HG02938 (cell line): Measurements from ENCODE around the gene KLHL14.

Experiments
- ATAC-seq: cut with Tn5 transposase; IDR thresholded peaks from one replicate; pipeline ENCODE4 v1.9.1; 2021; ENCODE audit warnings: mild to moderate bottlenecking, moderate library complexity; ENCODE audit not compliant: unreplicated experiment

The KLHL14 gene

GRCh38 chr18:32724071-32724749, 48.6 kb downstream of the KLHL14 start:
- ATAC-seq, result no peak

- no peak for ATAC-seq
Observed at GRCh38 chr18:32722279-32722678, 50.5 kb downstream of the KLHL14 start.

DNA sequence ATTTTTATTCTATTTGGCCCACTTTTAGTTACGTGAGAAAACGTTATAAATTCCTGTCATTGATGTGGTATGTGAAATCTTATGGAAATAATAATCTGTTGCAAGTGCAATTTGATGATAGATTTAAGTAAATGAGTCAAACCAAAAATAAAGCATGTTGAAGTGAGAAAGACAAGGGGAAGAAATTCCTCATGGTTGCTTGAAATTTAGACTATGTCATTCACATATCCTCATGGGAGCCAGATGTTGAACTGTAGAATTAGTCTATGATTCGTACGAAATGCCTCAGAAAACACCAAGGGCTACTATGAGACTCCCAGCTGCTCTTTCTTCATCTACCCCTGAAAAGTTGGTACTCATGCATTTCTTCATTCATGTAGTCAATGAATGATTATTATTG, 55.7 kb downstream of the KLHL14 start:
- ATAC-seq, result no peak

- ATAC-seq, result peak; percentile 97
Observed at GRCh38 chr18:32714571-32715148, 58.2 kb downstream of the KLHL14 start.

DNA sequence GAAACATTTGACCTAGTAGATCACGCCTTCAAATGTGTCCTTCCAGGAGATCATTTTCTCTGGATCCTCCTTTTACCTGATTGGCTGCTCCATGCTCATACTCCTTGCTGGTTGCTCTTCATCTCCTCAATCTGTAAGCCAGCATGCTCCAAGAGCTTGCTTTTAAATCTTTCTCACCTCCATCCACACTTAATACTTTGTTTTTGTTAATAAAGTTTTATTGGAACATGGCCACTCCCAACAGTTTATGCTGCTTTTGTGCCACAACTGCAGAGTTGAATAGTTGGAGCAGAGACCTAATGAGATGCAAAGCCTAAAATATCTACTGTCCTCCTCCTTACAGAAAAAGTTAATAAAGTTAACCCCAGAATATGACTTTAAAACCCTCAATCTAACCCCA, 60.0 kb downstream of the KLHL14 start:
- ATAC-seq, result no peak

DNA sequence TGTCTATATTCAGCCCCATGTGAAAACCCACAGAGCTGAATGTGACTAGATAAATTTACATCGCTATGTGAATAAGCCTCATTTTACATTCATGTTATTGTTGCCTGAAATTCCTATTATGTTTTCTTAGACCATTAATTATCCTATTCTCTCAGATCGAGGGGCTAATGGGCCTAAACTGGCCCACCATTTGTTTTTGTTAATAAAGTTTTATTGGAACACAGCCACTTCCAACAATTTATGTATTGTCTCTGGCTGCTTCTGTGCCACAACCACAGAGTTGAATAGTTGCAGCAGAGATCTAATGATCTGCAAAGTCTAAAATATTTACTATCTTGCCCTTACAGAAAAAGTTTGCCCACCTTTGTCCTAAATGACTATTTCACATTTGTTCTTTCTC, 61.0 kb downstream of the KLHL14 start:
- no peak for ATAC-seq

GRCh38 chr18:32707586-32707985, 65.2 kb downstream of the KLHL14 start:
- ATAC-seq, result no peak

DNA sequence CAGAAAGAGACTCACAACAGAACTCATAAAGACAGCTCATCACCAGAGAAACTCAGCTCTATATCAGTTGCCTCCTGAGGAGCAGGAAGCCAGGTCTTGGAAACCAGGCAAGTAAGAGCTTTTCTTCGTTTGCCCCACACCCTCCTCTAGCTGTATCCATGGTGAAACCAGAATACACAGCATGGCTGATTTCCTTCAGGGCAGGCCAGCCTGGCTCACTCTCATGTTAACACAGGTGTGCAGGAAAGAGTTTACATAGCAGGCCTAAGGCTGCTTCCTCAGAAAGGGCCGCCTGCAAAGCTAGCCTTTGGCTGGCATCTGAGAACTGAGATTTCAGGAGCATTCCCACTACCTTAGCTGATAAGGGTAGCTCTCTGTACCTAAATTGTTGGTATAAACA, 65.7 kb downstream of the KLHL14 start:
- ATAC-seq, result no peak

DNA sequence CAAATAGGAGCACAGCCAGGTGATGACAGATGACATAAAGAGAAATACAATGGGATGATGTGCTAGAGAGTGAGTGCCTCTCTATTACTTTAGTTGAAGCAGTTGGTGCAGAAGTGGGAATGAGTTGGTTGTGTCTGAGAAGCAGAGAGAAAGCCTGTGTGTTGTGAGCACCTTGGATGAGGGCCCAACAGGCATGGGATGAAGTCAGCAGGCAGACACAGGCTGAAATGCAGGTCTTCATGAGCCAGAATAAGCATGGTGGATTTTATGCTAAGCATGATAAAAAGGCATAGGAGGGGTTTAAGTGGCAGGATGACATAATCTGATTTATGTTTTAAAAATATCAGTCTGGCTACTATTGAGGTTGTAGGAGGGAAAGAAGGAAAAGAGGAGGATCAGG, 71.5 kb downstream of the KLHL14 start:
- no peak for ATAC-seq

- ATAC-seq, result no peak
Observed at GRCh38 chr18:32698153-32698552, 74.7 kb downstream of the KLHL14 start.

- ATAC-seq, result no peak
Observed at GRCh38 chr18:32696376-32696775, 76.4 kb downstream of the KLHL14 start.

- ATAC-seq, result no peak
Observed at GRCh38 chr18:32695534-32695933, 77.3 kb downstream of the KLHL14 start.

DNA sequence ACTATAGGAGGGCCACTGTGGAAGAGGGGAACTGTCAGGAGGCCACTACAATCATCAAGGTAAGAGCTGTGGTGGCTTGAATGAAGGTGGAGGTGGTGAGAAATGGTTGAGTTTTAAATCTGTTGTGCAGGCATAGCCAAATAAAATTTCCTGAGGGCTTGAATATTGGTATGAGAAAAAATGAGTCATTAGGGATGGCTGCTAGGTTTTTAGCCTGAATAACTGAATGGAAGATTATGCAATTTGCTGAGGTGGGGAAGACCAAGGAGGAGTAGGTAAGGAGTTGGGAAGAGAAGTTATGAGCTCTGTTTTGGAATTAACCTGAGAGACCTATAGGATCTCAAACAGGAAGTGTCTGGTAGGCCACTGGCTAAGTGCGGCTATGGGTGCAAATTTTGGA, 84.0 kb downstream of the KLHL14 start:
- ATAC-seq, result no peak

DNA sequence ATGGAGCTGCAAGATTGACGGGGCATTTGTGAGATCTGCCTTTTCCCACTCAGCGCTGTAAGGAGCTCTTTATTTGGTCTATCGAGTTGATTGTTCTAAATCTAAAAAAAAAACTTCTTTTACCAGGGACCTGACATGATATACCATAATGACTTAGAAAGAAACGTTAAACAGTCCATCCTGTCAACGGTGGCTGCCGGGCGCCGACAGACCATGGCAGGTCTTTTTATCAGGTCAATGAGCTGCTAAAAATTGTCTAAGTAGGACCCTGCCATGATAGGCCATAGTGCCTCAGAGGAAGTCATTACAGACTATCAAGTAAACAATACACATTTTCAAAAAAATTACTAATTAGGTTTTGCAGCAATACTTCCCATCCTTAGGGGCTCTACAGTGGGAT, 87.9 kb downstream of the KLHL14 start:
- ATAC-seq, result no peak

DNA sequence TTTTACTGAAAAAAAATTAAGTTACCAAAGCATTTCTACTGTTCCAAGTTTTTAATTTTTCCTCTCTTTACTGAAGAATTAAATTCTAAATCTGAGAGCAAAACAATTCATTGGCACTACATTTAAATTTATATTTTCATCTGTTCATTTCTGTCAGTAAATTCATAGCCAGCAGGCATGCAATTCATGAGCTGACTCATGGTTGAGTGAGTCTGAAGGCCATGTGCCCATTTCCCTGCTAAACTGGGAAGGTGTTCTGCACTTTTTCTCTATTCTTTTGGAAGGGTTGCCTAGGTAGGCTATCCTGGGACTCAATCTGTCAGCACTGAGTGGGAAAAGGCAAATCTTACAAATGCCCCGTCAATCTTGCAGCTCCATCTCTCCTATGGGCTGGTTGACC, 88.7 kb downstream of the KLHL14 start:
- no peak for ATAC-seq

DNA sequence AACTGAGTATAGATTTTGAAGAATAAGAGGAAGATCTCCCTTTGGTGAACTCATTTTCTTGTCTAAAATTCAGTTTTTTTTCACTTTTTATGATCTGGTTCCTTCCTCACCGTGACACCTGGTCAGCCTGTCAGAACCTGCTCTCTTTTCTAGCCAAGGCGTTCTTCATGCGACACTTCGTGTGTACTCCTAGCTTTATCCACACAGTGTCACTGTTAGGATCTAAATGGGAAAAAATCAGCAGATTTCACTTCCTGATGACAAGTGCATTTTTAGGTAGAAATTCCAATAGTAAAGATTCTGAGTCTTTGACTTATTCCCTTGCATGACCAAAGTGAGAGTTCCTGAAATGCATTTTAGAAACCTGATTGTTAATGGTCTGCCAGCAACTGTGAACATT, 89.8 kb downstream of the KLHL14 start:
- ATAC-seq, result no peak

DNA sequence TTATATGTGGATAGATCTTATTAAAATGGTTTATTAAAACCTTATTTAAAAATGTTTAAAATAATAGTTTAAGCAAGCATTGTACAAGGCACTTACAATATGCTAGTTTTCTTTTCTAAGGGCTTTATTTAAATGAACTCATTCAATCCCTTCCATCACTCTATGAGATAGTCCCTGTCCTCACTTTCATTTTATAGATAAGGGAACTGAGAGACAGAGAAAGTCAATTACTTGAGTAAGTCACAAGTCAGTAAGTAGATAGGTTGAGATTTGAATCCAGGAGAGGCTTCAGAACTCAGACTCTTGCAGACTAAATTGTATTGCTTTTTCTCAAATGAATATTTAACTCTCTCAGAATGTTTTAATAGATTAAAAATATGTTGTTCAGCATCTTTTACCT, 95.2 kb downstream of the KLHL14 start:
- no peak for ATAC-seq

DNA sequence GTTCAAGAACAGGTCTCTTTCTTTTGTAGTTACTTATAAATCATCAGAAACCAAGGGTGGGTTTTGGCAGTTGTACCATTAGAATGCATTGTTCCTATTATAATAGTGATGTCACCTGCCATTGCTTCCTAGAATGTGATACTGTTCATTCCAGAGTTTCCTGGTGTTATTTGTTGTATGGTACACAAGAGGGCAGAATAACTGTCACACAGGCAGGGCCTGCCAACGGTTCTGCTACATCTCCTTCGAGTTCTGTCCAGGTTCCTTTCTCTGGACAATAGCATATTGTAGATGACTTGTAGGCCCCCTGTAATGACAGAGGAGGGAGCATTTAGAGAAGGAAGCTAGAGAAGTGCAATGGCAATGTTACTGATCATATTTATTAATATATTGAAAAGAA, 98.3 kb downstream of the KLHL14 start:
- no peak for ATAC-seq

- no peak for ATAC-seq
Observed at GRCh38 chr18:32672398-32672797, 100.4 kb downstream of the KLHL14 start.

GRCh38 chr18:32670727-32671126, 102.1 kb downstream of the KLHL14 start:
- no peak for ATAC-seq

- peak; percentile 68 for ATAC-seq
Observed at GRCh38 chr18:32669549-32670165, 103.2 kb downstream of the KLHL14 start.

DNA sequence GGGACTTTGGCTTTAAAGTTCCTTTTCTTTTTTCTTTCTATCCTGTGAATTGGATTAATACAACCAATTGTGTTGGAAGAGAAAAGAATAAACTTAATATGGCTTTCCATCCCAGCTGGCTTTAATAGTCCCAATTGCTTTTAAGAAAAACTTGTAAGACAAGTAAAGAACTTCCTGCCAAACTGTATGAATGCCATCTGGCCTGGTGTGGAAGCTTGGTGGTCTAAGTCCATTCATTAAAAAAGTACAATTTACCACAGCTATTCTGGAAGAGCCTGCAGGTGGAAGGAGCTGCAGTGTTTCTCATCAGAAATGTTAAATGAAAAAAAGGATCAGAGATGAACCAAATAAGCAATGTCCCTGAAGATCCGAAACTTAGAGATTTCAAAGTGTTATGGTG, 103.9 kb downstream of the KLHL14 start:
- no peak for ATAC-seq
